ENCODE measurements around the gene FAM184A. TPM values are rescaled to one million over a fixed set of nuclear protein-coding genes. Genes with fewer than 3 reads are reported as not detected.
"Not testable (repeated sequence)": the region's sequence is repeated elsewhere in the genome, so short reads cannot be mapped to it uniquely, and the experiment has no call there.

Gene FAM184A
- total RNA-seq, 3 donors from 2014 or later, result 7.0 to 12.8 (median 7.5) TPM

DNA sequence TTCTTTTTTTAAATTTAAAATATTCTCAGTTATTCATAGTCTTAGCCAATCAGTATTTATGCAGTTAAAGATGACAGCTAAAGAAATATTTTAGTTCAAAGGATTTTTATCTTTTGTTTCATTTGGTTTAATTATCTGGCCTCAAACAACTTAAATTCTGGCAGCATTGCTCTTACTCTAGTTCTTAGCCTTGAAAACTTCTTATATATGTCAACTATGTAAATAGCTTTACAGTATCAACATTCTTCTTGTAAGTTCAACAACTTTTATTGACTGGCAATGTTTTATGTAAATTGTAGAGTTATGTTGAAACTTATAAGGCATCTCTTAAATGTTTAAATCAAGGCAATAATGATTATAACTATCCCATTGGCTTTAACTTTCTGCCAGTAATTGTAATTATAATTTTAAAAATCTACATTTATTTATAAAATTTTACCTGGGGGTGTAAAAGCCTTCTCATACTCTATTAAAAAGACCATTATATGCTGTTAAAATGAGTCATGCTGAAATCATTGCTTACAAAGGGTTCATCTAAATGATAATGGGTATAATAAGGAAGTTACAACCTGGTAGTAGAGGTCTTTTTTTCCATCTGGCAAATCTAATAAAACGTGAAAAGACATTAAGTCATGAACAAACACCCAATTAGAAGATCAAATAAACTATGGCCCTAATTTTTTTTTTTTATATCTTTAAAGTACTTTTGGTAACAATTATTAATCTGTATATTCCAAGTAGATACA lies 45.8 kb upstream of the FAM184A start:
- intact Hi-C loops (cut with DNase I; ENCODE audit: low total_unique reads), result no loop called here
- H3K4me3 ChIP-seq, result no peak overlapping the region

DNA sequence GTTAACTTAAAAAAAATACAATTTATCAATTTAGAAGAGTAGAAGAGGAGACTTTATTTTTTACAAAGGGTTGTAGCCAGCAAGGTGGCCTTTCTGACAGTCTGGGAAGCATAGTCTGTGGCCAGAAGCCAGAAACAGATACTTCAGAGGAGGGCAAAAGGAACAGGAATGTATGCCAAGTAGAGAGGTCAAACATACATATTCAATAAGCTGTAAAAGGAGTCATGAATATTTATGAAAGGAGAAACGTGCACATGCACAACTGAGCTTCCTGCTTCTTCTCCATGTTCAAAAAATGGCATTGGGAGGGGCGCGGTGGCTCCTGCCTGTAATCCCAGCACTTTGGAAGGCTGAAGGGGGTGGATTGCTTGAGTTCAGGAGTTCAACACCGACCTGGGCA lies 43.9 kb upstream of the FAM184A start:
- intact Hi-C loops (cut with DNase I; ENCODE audit: low total_unique reads), result no loop called here
- TF ChIP-seq POLR2AphosphoS5 (IDR thresholded peaks at IDR 0.05) (no peak), POLR2A (IDR thresholded peaks at IDR 0.05) (no peak)
- TF ChIP-seq, protein P1, sequence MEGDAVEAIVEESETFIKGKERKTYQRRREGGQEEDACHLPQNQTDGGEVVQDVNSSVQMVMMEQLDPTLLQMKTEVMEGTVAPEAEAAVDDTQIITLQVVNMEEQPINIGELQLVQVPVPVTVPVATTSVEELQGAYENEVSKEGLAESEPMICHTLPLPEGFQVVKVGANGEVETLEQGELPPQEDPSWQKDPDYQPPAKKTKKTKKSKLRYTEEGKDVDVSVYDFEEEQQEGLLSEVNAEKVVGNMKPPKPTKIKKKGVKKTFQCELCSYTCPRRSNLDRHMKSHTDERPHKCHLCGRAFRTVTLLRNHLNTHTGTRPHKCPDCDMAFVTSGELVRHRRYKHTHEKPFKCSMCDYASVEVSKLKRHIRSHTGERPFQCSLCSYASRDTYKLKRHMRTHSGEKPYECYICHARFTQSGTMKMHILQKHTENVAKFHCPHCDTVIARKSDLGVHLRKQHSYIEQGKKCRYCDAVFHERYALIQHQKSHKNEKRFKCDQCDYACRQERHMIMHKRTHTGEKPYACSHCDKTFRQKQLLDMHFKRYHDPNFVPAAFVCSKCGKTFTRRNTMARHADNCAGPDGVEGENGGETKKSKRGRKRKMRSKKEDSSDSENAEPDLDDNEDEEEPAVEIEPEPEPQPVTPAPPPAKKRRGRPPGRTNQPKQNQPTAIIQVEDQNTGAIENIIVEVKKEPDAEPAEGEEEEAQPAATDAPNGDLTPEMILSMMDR (IDR thresholded peaks at IDR 0.05), result no peak
- Histone ChIP-seq H3K36me3 (no peaks in the 10 kb centered on the region), H3K27me3 (no peaks in the 10 kb centered on the region), H3K4me3 (no peak overlapping the region), H3K27ac (no peak overlapping the region), H3K9me3 (no peaks in the 10 kb centered on the region), H3K4me1 (no peaks in the 10 kb centered on the region)
- no peak for DNase-seq (ENCODE audit: low spot score in 2 of 2)

More for the DNA sequence above, 45.8 kb upstream of the FAM184A start:
- TF ChIP-seq, protein P1 (IDR thresholded peaks at IDR 0.05), result no peak
- TF ChIP-seq POLR2AphosphoS5 (IDR thresholded peaks at IDR 0.05) (no peak), POLR2A (IDR thresholded peaks at IDR 0.05) (no peak)
- Histone ChIP-seq H3K36me3 (no peaks in the 10 kb centered on the region), H3K27ac (no peak overlapping the region), H3K4me1 (no peaks in the 10 kb centered on the region), H3K9me3 (no peaks in the 10 kb centered on the region), H3K27me3 (no peaks in the 10 kb centered on the region)
- no peak for DNase-seq (ENCODE audit: low spot score in 2 of 2)

DNA sequence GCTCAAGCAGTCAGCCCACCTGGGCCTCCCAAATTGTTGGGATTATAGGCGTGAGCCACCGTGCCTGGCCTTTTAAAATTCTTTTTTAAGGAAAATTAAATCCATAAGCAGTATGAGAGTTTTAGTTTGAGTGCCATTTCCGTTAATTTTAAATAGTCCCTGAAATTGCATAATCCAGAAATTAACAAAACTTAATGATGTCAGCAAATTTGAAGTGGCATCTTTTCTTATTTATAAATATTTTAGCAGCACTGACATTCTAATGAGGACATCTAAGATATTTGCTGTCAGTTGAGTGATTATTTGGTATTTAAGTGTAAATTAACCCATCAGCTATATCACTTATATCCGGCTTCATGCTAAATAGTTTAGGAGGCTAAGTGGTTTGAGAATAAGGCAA lies 42.9 kb upstream of the FAM184A start:
- DNase-seq (ENCODE audit: low spot score in 2 of 2), result no peak
- H3K9me3 ChIP-seq, result no peaks in the 10 kb centered on the region
- no peaks in the 10 kb centered on the region for H3K4me1 ChIP-seq
- intact Hi-C loops (cut with DNase I; ENCODE audit: low total_unique reads), result no loop called here
- no peak overlapping the region for H3K27ac ChIP-seq
- H3K4me3 ChIP-seq, result no peak overlapping the region
- no peaks in the 10 kb centered on the region for H3K36me3 ChIP-seq
- no peak for TF ChIP-seq POLR2A (IDR thresholded peaks at IDR 0.05)
- TF ChIP-seq, protein P1 (IDR thresholded peaks at IDR 0.05), result no peak
- no peak for TF ChIP-seq POLR2AphosphoS5 (IDR thresholded peaks at IDR 0.05)
- no peaks in the 10 kb centered on the region for H3K27me3 ChIP-seq

DNA sequence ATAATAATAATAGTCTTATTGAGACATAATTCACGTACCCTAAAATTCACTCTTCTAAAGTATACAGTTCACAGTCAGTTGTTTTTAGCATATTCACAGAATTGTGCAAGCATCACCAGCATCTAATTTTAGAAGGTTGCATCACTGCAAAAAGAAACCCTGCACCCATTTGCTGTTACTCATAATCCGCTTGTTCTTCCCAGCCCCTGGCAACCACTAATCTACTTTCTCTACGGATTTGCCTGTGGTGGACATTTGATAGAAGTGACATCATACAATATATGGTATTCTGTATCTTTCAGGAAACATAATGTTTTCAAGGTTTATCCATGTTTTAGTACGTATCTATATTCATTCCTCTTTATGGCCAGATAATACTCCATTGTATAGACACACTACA lies 41.5 kb upstream of the FAM184A start:
- no peak for TF ChIP-seq POLR2A (IDR thresholded peaks at IDR 0.05)
- TF ChIP-seq, protein P1 (IDR thresholded peaks at IDR 0.05), result no peak
- no peak for TF ChIP-seq POLR2AphosphoS5 (IDR thresholded peaks at IDR 0.05)
- H3K9me3 ChIP-seq, result no peaks in the 10 kb centered on the region
- no peak overlapping the region for H3K4me3 ChIP-seq
- no peak for DNase-seq (ENCODE audit: low spot score in 2 of 2)
- H3K36me3 ChIP-seq, result no peaks in the 10 kb centered on the region
- H3K27ac ChIP-seq, result no peak overlapping the region
- H3K4me1 ChIP-seq, result no peaks in the 10 kb centered on the region
- H3K27me3 ChIP-seq, result no peaks in the 10 kb centered on the region
- intact Hi-C loops (cut with DNase I; ENCODE audit: low total_unique reads), result no loop called here

DNA sequence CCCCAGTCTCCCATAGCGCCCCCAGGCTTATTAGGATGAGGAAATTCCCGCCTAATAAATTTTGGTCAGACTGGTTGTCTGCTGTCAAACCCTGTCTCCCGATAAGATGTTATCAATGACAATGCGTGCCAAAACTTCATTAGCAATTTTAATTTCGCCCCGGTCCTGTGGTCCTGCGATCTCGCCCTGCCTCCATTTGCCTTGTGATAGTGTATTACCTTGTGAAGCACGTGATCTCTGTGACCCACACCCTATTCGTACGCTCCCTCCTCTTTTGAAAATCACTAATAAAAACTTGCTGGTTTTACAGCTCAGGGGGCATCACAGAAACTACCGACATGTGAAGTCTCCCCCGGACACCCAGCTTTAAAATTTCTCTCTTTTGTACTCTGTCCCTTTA lies 40.6 kb upstream of the FAM184A start:
- intact Hi-C loops (cut with DNase I; ENCODE audit: low total_unique reads); DNase-seq (ENCODE audit: low spot score in 2 of 2); H3K27ac ChIP-seq; H3K4me3 ChIP-seq; H3K4me1 ChIP-seq; H3K27me3 ChIP-seq; H3K36me3 ChIP-seq; H3K9me3 ChIP-seq: not testable (repeated sequence)

Measured in breast epithelium (tissue), 4 donors.